Neural crest cell (in vitro differentiated cells): ENCODE data around the gene EIF4A3. TPM values are rescaled to one million over a fixed set of nuclear protein-coding genes. Genes with fewer than 3 reads are reported as not detected.

Experiments
- DNase-seq: peaks from one replicate; pipeline ENCODE4 v3.0.0; 2021; ENCODE audit warnings: low read depth, mixed read lengths, low spot score
- H3K27ac Mint-ChIP-seq: one replicate; pipeline ENCODE4 v1.8.0; 2021; ENCODE audit warnings: mild to moderate bottlenecking, mixed read lengths; ENCODE audit not compliant: unreplicated experiment
- H3K27me3 Mint-ChIP-seq: 2 replicates; pipeline ENCODE4 v1.8.0; 2021; ENCODE audit warnings: low read depth, mild to moderate bottlenecking, mixed read lengths
- H3K36me3 Mint-ChIP-seq: 2 replicates; pipeline ENCODE4 v1.8.0; 2021; ENCODE audit warnings: low read depth, mild to moderate bottlenecking, mixed read lengths
- H3K4me1 Mint-ChIP-seq: 2 replicates; pipeline ENCODE4 v1.8.0; 2021; ENCODE audit warnings: mixed read lengths
- H3K4me3 Mint-ChIP-seq: one replicate; pipeline ENCODE4 v1.8.0; 2021; ENCODE audit warnings: mild to moderate bottlenecking, mixed read lengths
- H3K9me3 Mint-ChIP-seq: 2 replicates; pipeline ENCODE4 v1.8.0; 2021; ENCODE audit warnings: mixed read lengths
- CTCF ChIP-seq: fragments of 200-600 bp; sonication (generic); conservative IDR thresholded peaks from 2 replicates; pipeline ENCODE4 v1.5.0; 2021; ENCODE audit warnings: antibody characterized with exemption, mild to moderate bottlenecking
- total RNA-seq: library from RNA; stranded (reverse); gene quantifications from 2 replicates; pipeline ENCODE4 v1.2.1, GENCODE V29; 2021

The EIF4A3 gene
- total RNA-seq, 1 donor from 2014 or later: 141 TPM

- H3K4me1 Mint-ChIP-seq: peaks cover 10% of the 10 kb centered on the region
- no peak for DNase-seq
- H3K27me3 Mint-ChIP-seq: no peaks in the 10 kb centered on the region
- H3K9me3 Mint-ChIP-seq: no peaks in the 10 kb centered on the region
- peak overlapping the region; percentile 78 for H3K27ac Mint-ChIP-seq
- peaks cover 4% of the 10 kb centered on the region for H3K36me3 Mint-ChIP-seq
- no peak for TF ChIP-seq CTCF
- no peak overlapping the region for H3K4me3 Mint-ChIP-seq
Measured at GRCh38 chr17:80118601-80119270, 28.2 kb downstream of the EIF4A3 start.

- Mint-ChIP-seq H3K27ac (no peak overlapping the region), H3K4me3 (no peak overlapping the region), H3K9me3 (no peaks in the 10 kb centered on the region), H3K4me1 (peaks cover 10% of the 10 kb centered on the region), H3K36me3 (peaks cover 4% of the 10 kb centered on the region), H3K27me3 (no peaks in the 10 kb centered on the region)
- DNase-seq: no peak
- no peak for TF ChIP-seq CTCF
Measured at GRCh38 chr17:80117491-80118401, 29.2 kb downstream of the EIF4A3 start.

- Mint-ChIP-seq H3K36me3 (peaks cover 4% of the 10 kb centered on the region), H3K9me3 (no peaks in the 10 kb centered on the region), H3K4me1 (peaks cover 10% of the 10 kb centered on the region), H3K27me3 (no peaks in the 10 kb centered on the region), H3K27ac (no peak overlapping the region), H3K4me3 (no peak overlapping the region)
- DNase-seq: no peak
- TF ChIP-seq CTCF: no peak
Measured at GRCh38 chr17:80116921-80117380, 30.0 kb downstream of the EIF4A3 start.

- no peak for TF ChIP-seq CTCF
- H3K27me3 Mint-ChIP-seq: no peaks in the 10 kb centered on the region
- no peak overlapping the region for H3K27ac Mint-ChIP-seq
- H3K9me3 Mint-ChIP-seq: no peaks in the 10 kb centered on the region
- H3K4me1 Mint-ChIP-seq: peaks cover 10% of the 10 kb centered on the region
- no peak for DNase-seq
- H3K4me3 Mint-ChIP-seq: no peak overlapping the region
- peaks cover 4% of the 10 kb centered on the region for H3K36me3 Mint-ChIP-seq
Measured at GRCh38 chr17:80116276-80116920, 30.5 kb downstream of the EIF4A3 start.

GRCh38 chr17:80115159-80115558 lies 31.8 kb downstream of the EIF4A3 start:
- peaks cover 4% of the 10 kb centered on the region for H3K36me3 Mint-ChIP-seq
- TF ChIP-seq CTCF: no peak
- DNase-seq: no peak
- H3K4me3 Mint-ChIP-seq: no peak overlapping the region
- no peak overlapping the region for H3K27ac Mint-ChIP-seq
- no peaks in the 10 kb centered on the region for H3K9me3 Mint-ChIP-seq
- peaks cover 10% of the 10 kb centered on the region for H3K4me1 Mint-ChIP-seq
- H3K27me3 Mint-ChIP-seq: no peaks in the 10 kb centered on the region
